Measurements from ENCODE around the gene SPRYD3.
A peak's percentile ranks its signal among the peaks of the same experiment; 100 is the strongest.

Gene SPRYD3

GRCh38 chr12:53042607-53043454, 36.4 kb downstream of the SPRYD3 start:
- TF ChIP-seq CEBPB (IDR thresholded peaks at IDR 0.05) (peak; percentile 2; the same call in 1 of the 2 replicates), TEAD4 (IDR thresholded peaks at IDR 0.05) (no peak; the same call in 1 of the 2 replicates), MAX (IDR thresholded peaks at IDR 0.05) (no peak)

- TF ChIP-seq EP300 (IDR thresholded peaks at IDR 0.05; ENCODE audit: borderline replicate concordance) (no peak), YY1 (IDR thresholded peaks at IDR 0.05; ENCODE audit: low read depth) (no peak), CEBPB (IDR thresholded peaks at IDR 0.05) (no peak)
Measured at GRCh38 chr12:53039851-53040250, 39.3 kb downstream of the SPRYD3 start.

- TF ChIP-seq YY1 (IDR thresholded peaks at IDR 0.05; ENCODE audit: low read depth) (no peak), CEBPB (IDR thresholded peaks at IDR 0.05) (0 out of 2 replicates have a peak, but pooled peaks have one; percentile 16), CREB1 (IDR thresholded peaks at IDR 0.05; ENCODE audit: low read depth) (no peak)
Measured at GRCh38 chr12:53036802-53037201, 42.4 kb downstream of the SPRYD3 start.

GRCh38 chr12:53034459-53034858, 44.7 kb downstream of the SPRYD3 start:
- TF ChIP-seq CREB1 (IDR thresholded peaks at IDR 0.05; ENCODE audit: low read depth) (no peak), TCF12 (IDR thresholded peaks at IDR 0.05; ENCODE audit: low read depth) (no peak), RAD21 (IDR thresholded peaks at IDR 0.05; ENCODE audit: low read depth) (no peak), YY1 (IDR thresholded peaks at IDR 0.05; ENCODE audit: low read depth) (no peak), USF1 (IDR thresholded peaks at IDR 0.05) (no peak), EP300 (IDR thresholded peaks at IDR 0.05; ENCODE audit: borderline replicate concordance) (no peak), NFIC (IDR thresholded peaks at IDR 0.05) (no peak), TEAD4 (IDR thresholded peaks at IDR 0.05) (no peak), EGR1 (IDR thresholded peaks at IDR 0.05) (no peak), CEBPB (IDR thresholded peaks at IDR 0.05) (no peak), TAF1 (IDR thresholded peaks at IDR 0.05; ENCODE audit: low read depth) (no peak), FOXM1 (IDR thresholded peaks at IDR 0.05; ENCODE audit: borderline replicate concordance, low read depth) (no peak), REST (IDR thresholded peaks at IDR 0.05; ENCODE audit: low read depth) (no peak), ZBTB7A (IDR thresholded peaks at IDR 0.05; ENCODE audit: low read depth) (no peak), MAX (IDR thresholded peaks at IDR 0.05) (no peak)

- no peak for TF ChIP-seq REST (IDR thresholded peaks at IDR 0.05; ENCODE audit: low read depth)
Measured at GRCh38 chr12:53031616-53032015, 47.6 kb downstream of the SPRYD3 start.

GRCh38 chr12:53025250-53025649, 53.9 kb downstream of the SPRYD3 start:
- TF ChIP-seq USF1 (IDR thresholded peaks at IDR 0.05) (no peak), TEAD4 (IDR thresholded peaks at IDR 0.05) (no peak)

GRCh38 chr12:53014709-53015108, 64.5 kb downstream of the SPRYD3 start:
- TF ChIP-seq EP300 (IDR thresholded peaks at IDR 0.05; ENCODE audit: borderline replicate concordance): no peak
- no peak for TF ChIP-seq REST (IDR thresholded peaks at IDR 0.05; ENCODE audit: low read depth)
- TF ChIP-seq TCF12 (IDR thresholded peaks at IDR 0.05; ENCODE audit: low read depth): no peak
- no peak for TF ChIP-seq EGR1 (IDR thresholded peaks at IDR 0.05)
- no peak for TF ChIP-seq CEBPB (IDR thresholded peaks at IDR 0.05)
- TF ChIP-seq TAF1 (IDR thresholded peaks at IDR 0.05; ENCODE audit: low read depth): no peak
- TF ChIP-seq YY1 (IDR thresholded peaks at IDR 0.05; ENCODE audit: low read depth): no peak
- no peak for TF ChIP-seq USF1 (IDR thresholded peaks at IDR 0.05)
- TF ChIP-seq TEAD4 (IDR thresholded peaks at IDR 0.05): no peak
- TF ChIP-seq NFIC (IDR thresholded peaks at IDR 0.05): no peak

All from Ishikawa (cell line).